HG02642 (cell line): Measurements from ENCODE around the gene TPRG1.

Source experiments
- ATAC-seq: cut with Tn5 transposase; IDR thresholded peaks from one replicate; pipeline ENCODE4 v1.9.1; 2021; ENCODE audit warnings: mild to moderate bottlenecking; ENCODE audit not compliant: unreplicated experiment, poor library complexity

The TPRG1 gene

DNA sequence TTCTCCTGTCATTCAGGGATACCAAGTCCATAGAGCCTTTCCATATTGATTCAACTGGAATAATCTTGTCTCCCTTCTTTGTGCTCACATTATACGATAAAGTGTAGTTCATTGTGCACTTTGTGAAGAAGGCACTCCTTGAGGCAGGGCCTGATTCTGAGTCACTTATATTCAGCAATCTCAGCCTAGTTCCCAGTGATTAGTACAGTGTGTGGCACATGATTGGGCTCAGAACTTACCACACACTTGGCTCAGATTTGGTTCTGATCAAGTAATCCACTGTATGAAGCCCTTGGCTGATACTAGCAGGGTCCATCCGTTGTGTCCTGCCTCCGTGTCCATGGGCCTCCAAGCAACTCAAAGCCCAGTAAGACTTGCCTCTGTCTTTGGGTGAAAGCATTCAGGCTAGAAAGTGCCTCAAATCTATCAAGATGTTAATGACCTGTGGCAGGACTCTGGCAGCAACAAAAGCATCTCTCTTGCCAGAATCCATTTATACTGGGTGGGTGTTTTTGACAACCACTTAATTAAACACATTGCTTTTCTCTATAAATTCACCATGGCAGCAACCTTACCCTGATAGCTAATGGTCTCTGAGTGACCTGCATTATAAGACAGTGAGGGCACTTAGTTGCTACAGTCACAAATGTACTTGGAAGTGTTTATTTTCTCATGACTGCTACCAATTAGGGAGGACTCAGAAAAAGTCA is 51.3 kb downstream of the TPRG1 start:
- no peak for ATAC-seq

DNA sequence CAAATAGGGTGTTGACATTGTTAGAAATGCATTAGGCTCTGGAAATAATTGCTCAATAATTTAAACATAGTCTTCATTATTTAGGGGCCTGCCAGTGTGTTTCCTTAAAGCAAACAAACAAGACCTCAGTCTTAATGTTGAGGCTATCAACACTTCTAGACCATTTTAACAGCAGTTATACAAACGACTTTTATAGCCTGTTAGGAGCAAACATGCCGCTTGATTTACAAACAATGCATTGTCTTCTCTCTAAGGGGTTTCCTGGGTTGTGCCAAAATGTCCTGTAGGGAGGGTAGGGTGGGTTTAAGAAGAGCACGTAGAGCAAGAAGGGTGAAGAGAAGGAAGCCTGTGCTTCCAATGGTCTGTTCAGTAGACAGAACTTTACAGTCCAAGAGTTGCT is 53.7 kb downstream of the TPRG1 start:
- no peak for ATAC-seq

DNA sequence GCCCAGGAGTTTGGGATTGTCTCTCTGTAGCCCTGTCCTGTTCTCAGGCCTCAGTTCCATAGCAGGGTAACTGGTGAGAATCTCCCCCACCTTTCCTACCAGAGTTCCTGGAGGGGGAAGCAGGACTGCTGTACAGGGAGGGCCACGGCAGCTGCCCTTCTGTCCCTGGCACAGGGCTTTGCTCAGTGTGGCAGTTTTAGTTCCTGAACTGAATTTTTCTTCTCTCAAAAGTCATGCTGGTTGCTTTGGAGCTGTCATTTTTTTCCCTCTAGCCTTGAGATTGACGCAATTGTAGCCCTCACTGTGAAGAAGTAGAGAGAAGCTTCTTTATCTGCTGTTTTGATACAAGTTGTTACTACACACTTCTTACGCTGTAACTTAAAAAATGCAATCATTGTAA is 55.5 kb downstream of the TPRG1 start:
- no peak for ATAC-seq

DNA sequence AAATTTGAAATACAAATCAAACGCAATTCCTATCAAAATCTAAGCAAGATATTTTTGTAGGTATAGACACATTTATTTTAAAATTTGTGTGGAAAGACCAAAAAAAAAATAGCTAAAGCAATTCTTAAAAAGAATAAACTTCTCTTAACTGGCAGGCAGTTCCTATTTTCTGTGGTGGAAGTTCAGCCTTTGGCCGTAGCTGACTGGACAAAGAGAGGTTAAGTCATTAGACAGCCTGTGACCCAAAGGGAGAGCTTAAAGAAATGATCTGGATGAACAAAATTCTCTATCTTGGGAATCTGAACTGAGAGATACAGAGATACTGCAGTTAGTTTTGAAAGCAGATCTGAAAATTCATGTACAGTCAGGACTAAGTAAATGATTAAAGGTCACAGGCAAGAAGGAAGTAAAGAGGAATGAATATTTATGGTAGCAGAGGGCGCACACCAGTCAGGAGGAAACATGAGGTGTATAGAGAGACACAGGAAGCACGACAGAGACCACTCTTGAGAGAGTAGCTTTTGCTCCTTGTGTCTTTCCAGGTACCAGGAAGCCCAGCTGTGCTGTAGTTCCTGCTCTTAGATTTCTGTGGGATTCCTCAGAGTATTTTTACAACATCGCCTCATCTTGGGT is 57.5 kb downstream of the TPRG1 start:
- peak; percentile 63 for ATAC-seq

- no peak for ATAC-seq
These were observed 61.0 kb downstream of the TPRG1 start for GRCh38 chr3:189232790-189233189.

GRCh38 chr3:189233225-189233858 is 61.6 kb downstream of the TPRG1 start:
- ATAC-seq: no peak

- ATAC-seq: no peak
These were observed 63.4 kb downstream of the TPRG1 start for GRCh38 chr3:189235214-189235613.

DNA sequence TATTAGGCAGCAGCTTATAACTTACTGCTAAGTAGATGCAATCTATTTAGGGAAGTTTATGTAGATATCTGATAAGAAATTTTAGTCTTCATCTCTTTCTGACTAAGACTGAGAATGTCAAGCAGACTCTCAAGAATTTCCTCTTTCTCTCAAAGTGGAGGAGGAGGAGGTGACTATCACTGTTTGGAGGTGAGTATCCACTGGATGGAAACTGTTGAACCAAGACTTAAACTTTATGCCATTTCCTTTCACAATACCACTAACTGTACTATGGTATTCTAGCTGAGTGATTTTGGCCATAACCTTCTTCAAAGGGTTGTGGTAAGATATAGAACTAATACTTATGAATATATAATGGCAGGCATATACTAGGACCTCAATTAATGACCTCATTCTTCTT is 64.6 kb downstream of the TPRG1 start:
- no peak for ATAC-seq

DNA sequence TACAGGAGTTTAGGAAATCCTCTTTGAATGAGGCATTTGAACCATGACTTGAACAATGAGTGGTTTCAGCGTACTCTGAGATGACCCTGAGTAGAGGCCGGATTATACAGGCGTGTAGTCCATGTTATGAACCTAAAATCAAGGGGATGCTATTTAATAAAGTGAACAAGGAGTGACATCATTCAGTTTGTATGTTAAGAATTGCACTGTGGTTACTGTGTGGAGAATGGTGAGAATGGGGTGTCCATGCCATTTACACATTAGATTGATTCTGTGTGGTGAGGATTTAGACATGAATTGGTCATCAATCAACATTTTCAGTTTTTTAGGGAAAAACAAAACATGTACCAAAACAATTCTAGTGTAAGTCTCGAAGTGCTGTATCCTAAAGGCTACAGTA is 65.8 kb downstream of the TPRG1 start:
- no peak for ATAC-seq

- ATAC-seq: no peak
These were observed 66.3 kb downstream of the TPRG1 start for GRCh38 chr3:189238071-189238470.

DNA sequence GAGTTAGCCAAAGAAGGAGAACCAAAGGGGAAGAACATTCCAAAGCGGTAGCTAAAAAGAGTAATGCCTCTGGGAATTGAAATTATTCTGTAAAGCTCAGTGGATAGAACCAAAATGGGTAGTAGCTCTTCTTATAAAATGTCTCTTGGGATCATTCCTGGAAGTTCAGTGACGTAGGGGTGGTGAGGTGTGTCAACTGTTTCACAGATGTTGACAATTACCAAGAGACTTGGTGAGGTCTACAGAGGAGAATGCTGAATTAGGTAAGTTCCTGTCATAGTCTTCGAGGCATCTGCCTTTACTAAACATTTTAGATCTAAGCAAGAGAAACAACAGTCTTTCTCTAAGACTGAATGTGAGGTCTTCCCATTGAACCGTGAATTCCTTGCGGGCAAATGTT is 67.8 kb downstream of the TPRG1 start:
- no peak for ATAC-seq

DNA sequence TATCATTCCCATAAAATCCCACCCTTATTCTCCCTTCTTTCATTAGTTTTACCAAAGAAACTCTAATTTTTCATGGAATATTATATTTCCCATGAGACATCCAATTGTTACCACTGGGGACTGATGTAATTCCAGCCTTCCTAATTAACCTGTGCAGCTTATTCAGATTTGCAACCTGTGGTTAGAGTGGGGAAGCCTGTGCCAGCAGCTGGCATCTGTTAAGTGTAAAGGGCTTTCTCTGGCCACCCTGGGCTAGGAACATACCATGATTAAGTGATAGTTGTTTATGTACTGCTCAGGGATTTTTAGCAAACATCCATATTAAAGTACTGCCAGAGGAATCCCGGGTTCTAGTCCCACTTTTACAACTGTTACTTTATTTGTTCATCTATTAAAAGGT is 78.2 kb downstream of the TPRG1 start:
- ATAC-seq: no peak

- ATAC-seq: no peak
These were observed 86.5 kb downstream of the TPRG1 start for GRCh38 chr3:189258261-189258660.

- no peak for ATAC-seq
These were observed 89.1 kb downstream of the TPRG1 start for GRCh38 chr3:189260556-189261493.

GRCh38 chr3:189262746-189263145 is 91.0 kb downstream of the TPRG1 start:
- ATAC-seq: no peak

GRCh38 chr3:189267981-189268613 is 96.3 kb downstream of the TPRG1 start:
- ATAC-seq: no peak

DNA sequence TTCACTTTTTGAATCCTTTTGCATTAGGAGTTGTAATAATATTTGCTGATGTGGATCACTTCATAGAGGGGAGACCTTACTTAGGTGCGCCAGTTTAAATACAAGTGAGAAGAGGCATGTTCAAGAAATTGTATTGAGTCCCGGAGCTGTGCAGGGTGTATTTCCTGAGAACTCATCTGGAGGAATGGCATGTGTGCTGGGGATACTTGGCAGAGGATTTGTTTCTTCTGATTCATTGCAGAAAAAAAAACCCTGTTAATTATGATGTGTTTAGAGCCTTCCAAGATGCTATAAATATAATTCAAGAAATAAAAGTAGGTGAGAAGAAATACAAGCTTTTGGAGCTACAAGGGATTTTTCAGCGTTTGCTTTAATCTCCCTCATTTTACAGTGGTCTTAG is 97.6 kb downstream of the TPRG1 start:
- ATAC-seq: no peak

GRCh38 chr3:189270248-189270832 is 98.6 kb downstream of the TPRG1 start:
- ATAC-seq: peak; percentile 75

DNA sequence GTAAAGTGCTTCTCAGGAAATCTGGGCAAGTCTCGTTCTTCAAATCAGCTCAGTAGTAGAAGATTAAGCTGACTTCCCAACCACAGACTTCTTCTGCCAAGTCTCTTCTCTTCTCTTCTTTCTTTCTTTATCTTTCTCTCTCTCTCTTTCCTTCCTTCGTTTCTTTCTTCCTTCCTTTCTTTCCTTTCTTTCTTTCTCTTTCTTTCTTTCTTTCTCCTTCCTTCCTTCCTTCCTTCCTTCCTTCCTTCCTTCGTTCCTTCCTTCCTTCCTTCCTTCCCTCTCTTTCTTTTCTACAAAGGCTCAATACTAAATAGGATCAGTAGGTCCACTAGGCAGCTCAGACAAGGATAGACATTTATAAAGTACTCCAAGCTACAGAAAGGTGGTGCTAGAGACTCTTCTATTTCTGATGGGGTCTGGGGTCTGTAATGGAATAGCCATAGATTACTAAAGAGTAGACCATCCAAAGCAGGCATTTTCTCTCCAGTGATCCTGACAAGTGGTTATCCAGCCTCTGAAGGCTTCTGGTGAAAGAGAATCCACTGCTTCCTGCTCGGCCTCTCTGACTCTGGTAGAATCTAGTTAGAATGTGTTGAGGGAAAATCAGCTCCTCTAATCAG is 100.8 kb downstream of the TPRG1 start:
- ATAC-seq: no peak
